GM21367 (cell line): ENCODE measurements around the gene UGT2B10.
"Not testable (repeated sequence)": the region's sequence is repeated elsewhere in the genome, so short reads cannot be mapped to it uniquely, and the experiment has no call there.

Experiments
- ATAC-seq: cut with Tn5 transposase; IDR thresholded peaks from one replicate; pipeline ENCODE4 v1.9.1; 2021; ENCODE audit not compliant: unreplicated experiment

Gene UGT2B10

GRCh38 chr4:68815617-68816409 lies at the start of gene UGT2B10:
TSS of gene UGT2B10 (plus strand) at chr4:68815994. CDS start at chr4:68816020, 26 bp downstream.
- not testable (repeated sequence) for ATAC-seq

- ATAC-seq = not testable (repeated sequence)
Measured at GRCh38 chr4:68771836-68772235, 44.0 kb upstream of the UGT2B10 start.

GRCh38 chr4:68773699-68774098 lies 42.1 kb upstream of the UGT2B10 start:
- ATAC-seq = no peak

GRCh38 chr4:68780232-68780631 lies 35.6 kb upstream of the UGT2B10 start:
- ATAC-seq = no peak

GRCh38 chr4:68797048-68797447 lies 18.7 kb upstream of the UGT2B10 start:
- no peak for ATAC-seq

GRCh38 chr4:68797618-68798017 lies 18.2 kb upstream of the UGT2B10 start:
- ATAC-seq = no peak

GRCh38 chr4:68803013-68803412 lies 12.8 kb upstream of the UGT2B10 start:
- no peak for ATAC-seq

GRCh38 chr4:68808060-68808459 lies 7.7 kb upstream of the UGT2B10 start:
- no peak for ATAC-seq

GRCh38 chr4:68810919-68811318 lies 4.9 kb upstream of the UGT2B10 start:
- no peak for ATAC-seq

- ATAC-seq = not testable (repeated sequence)
Measured at GRCh38 chr4:68816410-68817265, 844 bp downstream of the UGT2B10 start.

GRCh38 chr4:68817386-68817785 lies 1.6 kb downstream of the UGT2B10 start:
- ATAC-seq = no peak

GRCh38 chr4:68818030-68818462 lies 2.3 kb downstream of the UGT2B10 start:
- not testable (repeated sequence) for ATAC-seq

GRCh38 chr4:68831642-68832041 lies 15.8 kb downstream of the UGT2B10 start:
- no peak for ATAC-seq

GRCh38 chr4:68850293-68850692 lies 34.5 kb downstream of the UGT2B10 start:
- ATAC-seq = no peak

GRCh38 chr4:68855771-68856170 lies 40.0 kb downstream of the UGT2B10 start:
- ATAC-seq = no peak

- no peak for ATAC-seq
Measured at GRCh38 chr4:68858039-68858438, 42.2 kb downstream of the UGT2B10 start.

GRCh38 chr4:68859655-68860054 lies 43.9 kb downstream of the UGT2B10 start:
- no peak for ATAC-seq

GRCh38 chr4:68861057-68861456 lies 45.3 kb downstream of the UGT2B10 start:
- ATAC-seq = no peak

- ATAC-seq = no peak
Measured at GRCh38 chr4:68864438-68865187, 48.8 kb downstream of the UGT2B10 start.

GRCh38 chr4:68865188-68865638 lies 49.4 kb downstream of the UGT2B10 start:
- no peak for ATAC-seq

- no peak for ATAC-seq
Measured at GRCh38 chr4:68865760-68866159, 50.0 kb downstream of the UGT2B10 start.
